Vagina (tissue), 2 donors: ENCODE results near the gene FMNL2.

Experiments
- POLR2A ChIP-seq, 2 donors: fragments of 450-650 bp; IDR thresholded peaks; one replicate each; pipeline ENCODE4 v1.6.1; 2017; ENCODE audit warnings: antibody characterized with exemption in 2 of 2, mild to moderate bottlenecking in 2 of 2, moderate library complexity in 2 of 2
- POLR2AphosphoS5 ChIP-seq, 2 donors: sonication (generic); formaldehyde crosslinking; IDR thresholded peaks; one replicate each; pipeline ENCODE4 v1.9.0; 2017; ENCODE audit warnings: antibody characterized with exemption in 2 of 2, mild to moderate bottlenecking in 2 of 2, low read depth in 1 of 2; ENCODE audit not compliant: insufficient read depth in 1 of 2
- TF ChIP-seq, protein P1 (sequence below), 3 experiments: fragments of 450-650 bp in 2 of 3; fragments of 200-600 bp in 1 of 3; sonication (generic) in 1 of 3; IDR thresholded peaks; one replicate each; pipeline ENCODE4 v1.5.1; 2017 to 2019; ENCODE audit warnings: antibody characterized with exemption in 3 of 3, mild to moderate bottlenecking in 2 of 3, moderate library complexity in 2 of 3

DNA sequence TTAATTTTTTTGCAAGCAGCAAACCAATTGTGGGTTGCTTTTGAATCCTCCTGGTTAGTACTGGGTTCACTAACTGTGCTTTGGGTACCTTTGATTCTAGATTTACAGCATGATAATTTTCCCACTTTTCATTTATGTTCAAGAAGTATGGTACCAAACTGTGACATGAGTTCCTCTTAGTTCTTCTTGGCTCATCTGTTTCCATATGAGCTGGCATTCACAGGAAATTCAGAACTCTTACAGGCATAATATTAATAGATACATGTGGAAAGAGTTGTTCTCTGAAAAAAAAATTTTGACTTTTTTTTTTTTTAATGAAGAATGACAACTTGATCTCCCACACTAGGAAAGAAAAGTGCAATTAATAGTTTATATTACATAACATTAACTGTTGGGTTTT, 59.4 kb downstream of the FMNL2 start:
- TF ChIP-seq, protein P1, sequence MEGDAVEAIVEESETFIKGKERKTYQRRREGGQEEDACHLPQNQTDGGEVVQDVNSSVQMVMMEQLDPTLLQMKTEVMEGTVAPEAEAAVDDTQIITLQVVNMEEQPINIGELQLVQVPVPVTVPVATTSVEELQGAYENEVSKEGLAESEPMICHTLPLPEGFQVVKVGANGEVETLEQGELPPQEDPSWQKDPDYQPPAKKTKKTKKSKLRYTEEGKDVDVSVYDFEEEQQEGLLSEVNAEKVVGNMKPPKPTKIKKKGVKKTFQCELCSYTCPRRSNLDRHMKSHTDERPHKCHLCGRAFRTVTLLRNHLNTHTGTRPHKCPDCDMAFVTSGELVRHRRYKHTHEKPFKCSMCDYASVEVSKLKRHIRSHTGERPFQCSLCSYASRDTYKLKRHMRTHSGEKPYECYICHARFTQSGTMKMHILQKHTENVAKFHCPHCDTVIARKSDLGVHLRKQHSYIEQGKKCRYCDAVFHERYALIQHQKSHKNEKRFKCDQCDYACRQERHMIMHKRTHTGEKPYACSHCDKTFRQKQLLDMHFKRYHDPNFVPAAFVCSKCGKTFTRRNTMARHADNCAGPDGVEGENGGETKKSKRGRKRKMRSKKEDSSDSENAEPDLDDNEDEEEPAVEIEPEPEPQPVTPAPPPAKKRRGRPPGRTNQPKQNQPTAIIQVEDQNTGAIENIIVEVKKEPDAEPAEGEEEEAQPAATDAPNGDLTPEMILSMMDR (IDR thresholded peaks at IDR 0.05) = no peak
- TF ChIP-seq POLR2AphosphoS5 (IDR thresholded peaks at IDR 0.05; ENCODE audit: insufficient read depth in 1 of 2, low read depth in 1 of 2) (no peak), POLR2A (IDR thresholded peaks at IDR 0.05) (no peak)
